GM12878 (cell line): ENCODE measurements around the gene NLGN2. TPM values are rescaled to one million over a fixed set of nuclear protein-coding genes. Genes with fewer than 3 reads are reported as not detected.
A peak's percentile ranks its signal among the peaks of the same experiment; 100 is the strongest.

Source experiments
- ATAC-seq: fragments of 200-7000 bp; cut with Tn5 transposase; 3 replicates; pipeline ENCODE4 v1.9.1; 2020; ENCODE audit warnings: mild to moderate bottlenecking, moderate library complexity
- BruUV-seq: library from RNA; stranded (reverse); fragments of 400-500 nt; replicated peaks from 2 replicates; lab custom pipeline; 2021; lab: Mats Ljungman, UMichigan
- CTCF ChIA-PET: fragments of 300-600 bp; sonication (Branson Sonifier 250); formaldehyde crosslinking; extraction: SDS; loops from one replicate; lab custom pipeline; 2021; ENCODE audit warnings: inconsistent platforms; lab: Yijun Ruan, JAX
- POLR2A ChIA-PET: fragments of 350-600 bp; formaldehyde crosslinking; extraction: SDS; loops from one replicate; lab custom pipeline; 2021; ENCODE audit warnings: inconsistent platforms; lab: Charles Lee
- RAD21 ChIA-PET: fragments of 300-600 bp; sonication (Branson Sonifier 250); formaldehyde crosslinking; loops from one replicate; lab custom pipeline; 2023; ENCODE audit warnings: antibody characterized with exemption; ENCODE audit not compliant: unreplicated experiment; lab: Charles Lee
- SMC1A ChIA-PET: fragments of 300-600 bp; sonication (Branson Sonifier 250); formaldehyde crosslinking; loops from one replicate; lab custom pipeline; 2023; ENCODE audit not compliant: unreplicated experiment, uncharacterized antibody; lab: Charles Lee
- DNase-seq: peaks from one replicate; pipeline ENCODE4 v3.0.0-alpha.2; 2011; ENCODE audit warnings: low read depth, low spot score
- FAIRE-seq: peaks from 3 replicates; lab custom pipeline; 2011; peaks lifted over from hg19 to GRCh38; lab: Jason Lieb, UNC
- H2AFZ ChIP-seq: 2 replicates; pipeline ENCODE4 v1.6.0; 2011; ENCODE audit warnings: low read depth, low read length, control low read depth; ENCODE audit not compliant: control insufficient read depth
- H3K27ac ChIP-seq: 2 replicates; pipeline ENCODE4 v1.5.1; 2011; ENCODE audit warnings: control low read depth; ENCODE audit not compliant: control insufficient read depth, insufficient read depth
- H3K27me3 ChIP-seq, 2 experiments: replicated peaks in 1 of 2; 2 replicates each; pipeline versions ENCODE4 v1.6.0 to v1.6.1; 2011; ENCODE audit warnings: low read length in 1 of 2; ENCODE audit not compliant: control insufficient read depth in 2 of 2, insufficient read depth in 2 of 2
- H3K36me3 ChIP-seq, 2 experiments: 2 replicates each; pipeline ENCODE4 v1.5.1; 2011; ENCODE audit warnings: low read length in 1 of 2; ENCODE audit not compliant: control insufficient read depth in 2 of 2, insufficient read depth in 2 of 2
- H3K4me1 ChIP-seq: 2 replicates; pipeline ENCODE4 v1.6.1; 2011; ENCODE audit warnings: mild to moderate bottlenecking, low read length, moderate library complexity, mixed read lengths; ENCODE audit not compliant: control insufficient read depth, insufficient read depth
- H3K4me2 ChIP-seq: 2 replicates; pipeline ENCODE4 v1.6.0; 2011; ENCODE audit warnings: control low read depth; ENCODE audit not compliant: control insufficient read depth, insufficient read depth
- H3K4me3 ChIP-seq: fragments of 200-600 bp; sonication (generic); 2 replicates; pipeline ENCODE4 v1.5.1; 2016
- H3K79me2 ChIP-seq: 2 replicates; pipeline ENCODE4 v1.6.0; 2011; ENCODE audit warnings: low read length; ENCODE audit not compliant: control insufficient read depth, insufficient read depth
- H3K9ac ChIP-seq: 2 replicates; pipeline ENCODE4 v1.8.0; 2011; ENCODE audit warnings: low read length, control low read depth, mixed read lengths; ENCODE audit not compliant: control insufficient read depth, insufficient read depth
- H3K9me3 ChIP-seq: replicated peaks from 3 replicates; pipeline ENCODE4 v1.5.1; 2011; ENCODE audit warnings: mild to moderate bottlenecking, low read length; ENCODE audit not compliant: control insufficient read depth, insufficient read depth
- H4K20me1 ChIP-seq: 2 replicates; pipeline ENCODE4 v1.6.0; 2011; ENCODE audit not compliant: control insufficient read depth, insufficient read depth
- CEBPZ ChIP-seq: fragments of 150-350 bp; IDR thresholded peaks from 2 replicates; pipeline ENCODE4 v1.6.1; 2016; ENCODE audit warnings: low read depth, low read length
- NR2C1 ChIP-seq: fragments of 450-650 bp; IDR thresholded peaks from 2 replicates; pipeline ENCODE4 v1.6.1; 2017; ENCODE audit warnings: antibody characterized with exemption, mild to moderate bottlenecking, moderate library complexity
- NR2F1 ChIP-seq: fragments of 450-650 bp; conservative IDR thresholded peaks from 2 replicates; pipeline ENCODE4 v1.6.1; 2017; ENCODE audit warnings: mild to moderate bottlenecking
- SP1 ChIP-seq: IDR thresholded peaks from one replicate; pipeline ENCODE4 v1.6.1; 2011; ENCODE audit warnings: low read depth, low read length
- SRF ChIP-seq, 2 experiments: IDR thresholded peaks; 2 replicates each; pipeline ENCODE4 v1.6.1; 2011; ENCODE audit warnings: low read depth in 2 of 2, low read length in 2 of 2, mild to moderate bottlenecking in 1 of 2, moderate library complexity in 1 of 2
- YY1 ChIP-seq: IDR thresholded peaks from 2 replicates; pipeline ENCODE4 v1.6.1; 2011; ENCODE audit warnings: low read depth, mild to moderate bottlenecking, low read length
- ZNF24 ChIP-seq: fragments of 450-650 bp; IDR thresholded peaks from 2 replicates; pipeline ENCODE4 v1.6.1; 2017; ENCODE audit warnings: antibody characterized with exemption, mild to moderate bottlenecking
- WGBS: methylation state at CpG from one replicate; pipeline ENCODE4 v1.1.6; 2016; ENCODE audit warnings: low lambda C conversion rate; ENCODE audit not compliant: insufficient replicate concordance, insufficient coverage; ENCODE audit errors: missing lambda C conversion rate; 5-methylcytosine and 5-hydroxymethylcytosine counted together
- in situ Hi-C: fragments of 300-500 bp; cut with MboI; formaldehyde crosslinking; loops from 9 replicates; pipeline ENCODE4 v1.14.3; 2018; ENCODE audit warnings: mixed read lengths
- intact Hi-C: fragments of 100-400 bp; cut with micrococcal nuclease; formaldehyde crosslinking; loops from one replicate; pipeline ENCODE4 v1.14.2; 2022; ENCODE audit not compliant: unreplicated experiment
- polyA plus RNA-seq, 11 experiments: library from polyadenylated mRNA; depleted of rRNA in 4 of 11; unstranded in 6 of 11; stranded (reverse) in 5 of 11; fragments of >200 nt; fragmentation: Nextera tagmentation in 4 of 11; fragmentation: Illumina TruSeq in 1 of 11; extraction: Ambion mirVana in 4 of 11; extraction: Trizol in 1 of 11; gene quantifications; 1 replicate in 1 of 11; 2 replicates in 10 of 11; pipeline versions ENCODE4 v1.2.1 to v1.2.3, GENCODE V29; 2011 to 2016; ENCODE audit warnings: inconsistent platforms in 2 of 11, missing spikeins in 2 of 11, low read depth in 1 of 11
- total RNA-seq, 4 experiments: library from RNA; depleted of rRNA in 3 of 4; stranded (reverse); fragments of >200 nt in 3 of 4; fragmentation: Illumina TruSeq in 1 of 4; extraction: Trizol in 1 of 4; gene quantifications; 2 replicates each; pipeline versions ENCODE4 v1.2.1 to v1.2.3, GENCODE V29; 2013 to 2021

Gene NLGN2
- total and polyA plus RNA-seq, 10 of the 15 experiments (the other 5 are each of a cell fraction or from before 2014, with no cell fraction given) = 0.02 to 0.87 (median 0.11) TPM; not detected in 2

- no peak for TF ChIP-seq CEBPZ
- TF ChIP-seq, all 136 proteins: peak for 0
These were observed 58.6 kb downstream of the NLGN2 start (continued) for GRCh38 chr17:7466318-7466638.

GRCh38 chr17:7466639-7467341 lies 59.1 kb downstream of the NLGN2 start:
- no peak for FAIRE-seq
- H3K9me3 ChIP-seq = no peaks in the 10 kb centered on the region
- TF ChIP-seq YY1 = peak; percentile 93
- no peak for TF ChIP-seq SP1
- peak; percentile 77 for TF ChIP-seq NR2F1
- TF ChIP-seq SRF (IDR thresholded peaks at IDR 0.05; ENCODE audit: low read depth in 2 of 2, low read length in 2 of 2) = no peak
- TF ChIP-seq NR2C1 = 0 out of 2 replicates have a peak, but pooled peaks have one; percentile 30
- TF ChIP-seq ZNF24 = no peak
- WGBS = 87% methylated on average over 16 of the region's 16 CpGs
- H3K27ac ChIP-seq = peak overlapping the region; percentile 44
- no peaks in the 10 kb centered on the region for H4K20me1 ChIP-seq
- in situ Hi-C loops = no loop called here
- no peak for ATAC-seq
- no peak overlapping the region for H2AFZ ChIP-seq
- ChIA-PET RAD21 (no interaction called here), CTCF (interaction anchor here (1.7 kb wide), 1 partner anchor 10 kb away, joined by 4 read pairs; no protein-coding TSS in a partner anchor), SMC1A (no interaction called here), POLR2A (interaction anchor here (1.1 to 2.4 kb wide), 2 partner anchors 10 to 27 kb away, joined by 3 to 9 read pairs; no protein-coding TSS in a partner anchor)
- H3K36me3 ChIP-seq = peaks cover 0 to 5% of the 10 kb centered on the region in 2 experiments; a peak in 3 of 4 replicates
- DNase-seq = no peak
- H3K9ac ChIP-seq = no peak overlapping the region
- H3K79me2 ChIP-seq = no peaks in the 10 kb centered on the region
- BruUV-seq = no TSS peak
- no peak overlapping the region for H3K4me3 ChIP-seq
- intact Hi-C loops = no loop called here
- no peaks in the 10 kb centered on the region for H3K27me3 ChIP-seq
- H3K4me2 ChIP-seq = no peak overlapping the region
- no peaks in the 10 kb centered on the region; the same call in 1 of the 2 replicates for H3K4me1 ChIP-seq
